Upper lobe of left lung (tissue), 6 donors: ENCODE data around the gene NARF. TPM values are rescaled to one million over a fixed set of nuclear protein-coding genes. Genes with fewer than 3 reads are reported as not detected.

Experiments used
- ATAC-seq, 2 donors: fragments of 200-7000 bp; cut with Tn5 transposase; one replicate each; pipeline ENCODE4 v1.9.1; 2022; ENCODE audit warnings: mild to moderate bottlenecking in 2 of 2, moderate library complexity in 2 of 2; ENCODE audit not compliant: low FRiP score in 2 of 2
- DNase-seq, 2 donors: peaks; one replicate each; pipeline ENCODE4 v3.0.0-alpha.2; 2019 to 2020
- H3K27ac ChIP-seq, 4 donors: fragments of 200-600 bp; sonication (generic); one replicate each; pipeline ENCODE4 v1.5.1; 2016 to 2019
- H3K27me3 ChIP-seq, 4 donors: fragments of 200-600 bp; sonication (generic); one replicate each; pipeline ENCODE4 v1.5.1; 2017 to 2019
- H3K36me3 ChIP-seq, 4 donors: fragments of 200-600 bp; sonication (generic); one replicate each; pipeline ENCODE4 v1.5.1; 2016 to 2019
- H3K4me1 ChIP-seq, 4 donors: fragments of 200-600 bp; sonication (generic); one replicate each; pipeline ENCODE4 v1.5.1; 2018 to 2019
- H3K4me3 ChIP-seq, 4 donors: fragments of 200-600 bp; sonication (generic); one replicate each; pipeline ENCODE4 v1.5.1; 2017 to 2019; ENCODE audit warnings: mild to moderate bottlenecking in 2 of 4, moderate library complexity in 1 of 4
- H3K9me3 ChIP-seq, 4 donors: fragments of 200-600 bp; sonication (generic); one replicate each; pipeline ENCODE4 v1.5.1; 2018 to 2019
- EP300 ChIP-seq, 4 donors: sonication (generic); formaldehyde crosslinking; IDR thresholded peaks; one replicate each; pipeline ENCODE4 v1.5.1; 2017; ENCODE audit warnings: antibody characterized with exemption in 4 of 4, control low read depth in 2 of 4
- POLR2A ChIP-seq, 4 donors: fragments of 450-650 bp; IDR thresholded peaks; one replicate each; pipeline ENCODE4 v1.5.1; 2016 to 2017; ENCODE audit warnings: antibody characterized with exemption in 4 of 4, mild to moderate bottlenecking in 2 of 4
- POLR2AphosphoS5 ChIP-seq, 2 donors: sonication (generic); formaldehyde crosslinking; IDR thresholded peaks; one replicate each; pipeline ENCODE4 v1.5.1; 2017; ENCODE audit warnings: antibody characterized with exemption in 2 of 2
- WGBS, 2 donors: methylation state at CpG; one replicate each; pipeline ENCODE4 v1.1.5; 2017 to 2018; 5-methylcytosine and 5-hydroxymethylcytosine counted together
- total RNA-seq, 6 donors: library from RNA; depleted of rRNA in 4 of 6; stranded (reverse); fragments of >200 nt in 4 of 6; gene quantifications; one replicate each; pipeline versions ENCODE4 v1.1.0 to v1.2.1, GENCODE V29; 2016 to 2021
- TF ChIP-seq, protein P1 (sequence below), 6 experiments: fragments of 450-650 bp in 4 of 6; fragments of 200-600 bp in 2 of 6; sonication (generic) in 2 of 6; IDR thresholded peaks; one replicate each; pipeline ENCODE4 v1.5.1; 2016 to 2019; ENCODE audit warnings: antibody characterized with exemption in 6 of 6
- donor health status: DM: no; HTN: no; CAD: no; lungs with moderate emphysema.
- donor health status: DM: no; HTN: yes; CAD: no; lungs with severe emphysema.

Gene NARF
- total RNA-seq, 6 donors from 2014 or later, result 28.9 to 77.8 (median 62.6) TPM

DNA sequence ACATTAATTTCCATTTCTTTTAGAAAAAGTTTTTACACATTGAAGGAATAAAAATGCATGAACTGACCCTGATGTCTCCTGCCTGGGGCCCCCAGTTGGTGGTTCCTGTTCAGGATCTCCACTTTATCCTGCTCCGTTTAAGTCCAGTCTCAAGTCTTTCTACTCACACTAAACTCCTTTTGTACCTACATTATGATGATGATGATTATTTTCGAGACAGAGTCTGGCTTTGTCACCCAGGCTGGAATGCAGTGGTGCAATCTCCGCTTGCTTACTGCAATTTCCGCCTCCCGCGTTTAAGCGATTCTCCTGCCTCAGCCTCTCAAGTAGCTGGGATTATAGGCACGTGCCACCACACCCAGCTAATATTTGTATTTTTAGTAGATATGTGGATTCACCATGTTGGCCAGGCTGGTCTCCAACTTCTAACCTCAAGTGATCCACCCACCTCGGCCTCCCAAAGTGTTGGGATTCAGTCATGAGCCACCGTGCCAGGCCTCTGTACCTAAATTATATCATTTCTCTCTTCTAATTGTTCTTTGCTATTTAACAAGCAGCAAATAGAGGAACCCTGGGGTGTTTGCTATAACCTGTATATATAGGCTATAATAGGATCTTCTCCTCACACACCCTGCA, 58.8 kb downstream of the NARF start:
- H3K9me3 ChIP-seq, result no peaks in the 10 kb centered on the region
- 61 to 74% methylated on average over 10 of the region's 10 CpGs for WGBS, 2 donors
- ATAC-seq (no peak), DNase-seq (peak in 1 of 2 donors; percentile 58)
- H3K27ac ChIP-seq, result peak overlapping the region in 3 of 4 donors; percentile 44 to 61 (median 49)
- no peak overlapping the region for H3K4me3 ChIP-seq
- H3K27me3 ChIP-seq, result no peaks in the 10 kb centered on the region
- TF ChIP-seq EP300 (IDR thresholded peaks at IDR 0.05) (no peak), POLR2AphosphoS5 (IDR thresholded peaks at IDR 0.05) (no peak), POLR2A (IDR thresholded peaks at IDR 0.05) (no peak)
- TF ChIP-seq, protein P1, sequence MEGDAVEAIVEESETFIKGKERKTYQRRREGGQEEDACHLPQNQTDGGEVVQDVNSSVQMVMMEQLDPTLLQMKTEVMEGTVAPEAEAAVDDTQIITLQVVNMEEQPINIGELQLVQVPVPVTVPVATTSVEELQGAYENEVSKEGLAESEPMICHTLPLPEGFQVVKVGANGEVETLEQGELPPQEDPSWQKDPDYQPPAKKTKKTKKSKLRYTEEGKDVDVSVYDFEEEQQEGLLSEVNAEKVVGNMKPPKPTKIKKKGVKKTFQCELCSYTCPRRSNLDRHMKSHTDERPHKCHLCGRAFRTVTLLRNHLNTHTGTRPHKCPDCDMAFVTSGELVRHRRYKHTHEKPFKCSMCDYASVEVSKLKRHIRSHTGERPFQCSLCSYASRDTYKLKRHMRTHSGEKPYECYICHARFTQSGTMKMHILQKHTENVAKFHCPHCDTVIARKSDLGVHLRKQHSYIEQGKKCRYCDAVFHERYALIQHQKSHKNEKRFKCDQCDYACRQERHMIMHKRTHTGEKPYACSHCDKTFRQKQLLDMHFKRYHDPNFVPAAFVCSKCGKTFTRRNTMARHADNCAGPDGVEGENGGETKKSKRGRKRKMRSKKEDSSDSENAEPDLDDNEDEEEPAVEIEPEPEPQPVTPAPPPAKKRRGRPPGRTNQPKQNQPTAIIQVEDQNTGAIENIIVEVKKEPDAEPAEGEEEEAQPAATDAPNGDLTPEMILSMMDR (IDR thresholded peaks at IDR 0.05), result no peak
- H3K36me3 ChIP-seq, result no peaks in the 10 kb centered on the region
- H3K4me1 ChIP-seq, result peaks cover 12 to 19% (median 18%) of the 10 kb centered on the region in 4 donors

DNA sequence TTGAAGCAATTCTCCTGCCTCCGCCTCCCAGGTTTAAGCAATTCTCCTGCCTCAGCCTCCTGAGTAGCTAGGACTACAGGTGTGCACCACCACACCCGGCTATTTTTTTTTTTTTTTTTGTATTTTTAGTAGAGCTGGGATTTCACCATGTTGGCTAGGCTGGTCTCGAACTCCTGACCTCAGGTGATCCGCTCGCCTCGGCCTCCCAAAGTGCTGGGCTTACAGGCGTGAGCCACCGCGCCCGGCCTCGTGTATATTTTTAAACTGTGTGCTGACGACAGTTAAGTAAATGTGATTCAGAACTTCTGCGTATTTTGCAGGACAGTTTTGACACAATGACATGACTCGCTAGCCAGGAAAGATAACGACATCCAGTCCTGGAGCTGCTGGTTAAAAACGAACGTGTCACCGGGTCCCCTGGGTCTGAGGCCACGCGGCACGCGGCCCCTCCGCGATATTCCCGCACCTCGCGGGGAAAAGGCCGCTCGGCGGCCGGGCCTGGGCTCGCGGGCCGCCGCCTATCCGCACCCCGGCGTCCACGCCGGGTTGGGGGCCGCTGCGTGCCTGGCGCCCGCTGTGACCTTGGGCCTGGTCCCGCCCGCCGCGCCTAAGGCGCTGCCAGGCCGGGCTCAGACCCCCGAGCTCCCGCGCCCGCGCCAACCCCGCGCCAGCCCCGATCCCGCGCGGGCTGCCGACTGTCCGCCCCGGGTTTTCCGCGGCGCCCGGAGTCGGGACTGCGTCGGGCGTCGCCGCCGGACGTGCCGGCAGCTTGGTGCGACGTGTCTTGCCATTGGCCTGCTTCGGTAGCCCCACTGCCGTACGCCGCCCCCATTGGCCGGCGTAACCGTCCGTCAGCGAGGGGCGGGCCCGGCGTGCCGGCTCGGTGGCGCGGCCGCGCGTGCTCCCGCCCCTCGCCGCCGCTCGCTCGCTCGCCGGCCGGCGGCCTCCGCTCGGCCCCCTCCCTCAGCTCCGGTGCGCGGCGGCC, 60.6 kb downstream of the NARF start, which contains the start of gene FOXK2:
FOXK2 (plus strand) TSS at position 907 of the 985 bp plus-strand sequence. CDS start 157 bp downstream, outside the sequence.
- Histone ChIP-seq H3K27ac (peak within 1 kb of the TSS; percentile 94 to 98 (median 96)), H3K27me3 (no peaks in the 10 kb centered on the region), H3K4me3 (peak within 1 kb of the TSS; percentile 70 to 93 (median 88)), H3K4me1 (peaks cover 27 to 36% (median 30%) of the 10 kb centered on the region in 4 donors), H3K9me3 (no peaks in the 10 kb centered on the region), H3K36me3 (no peaks in the 10 kb centered on the region)
- TF ChIP-seq POLR2A (IDR thresholded peaks at IDR 0.05) (peak in 3 of 4 donors; percentile 52 to 85 (median 79)), EP300 (IDR thresholded peaks at IDR 0.05) (peak in 1 of 4 donors; percentile 20), POLR2AphosphoS5 (IDR thresholded peaks at IDR 0.05) (peak; percentile 24 to 52)
- TF ChIP-seq, protein P1 (IDR thresholded peaks at IDR 0.05), result peak in 4 of 6 experiments; percentile 23 to 70 (median 30)
- WGBS, 2 donors, result 8 to 11% methylated on average over 23 to 33 of the region's 114 CpGs
- ATAC-seq (peak; percentile 99), DNase-seq (peak; percentile 93 to 99)

DNA sequence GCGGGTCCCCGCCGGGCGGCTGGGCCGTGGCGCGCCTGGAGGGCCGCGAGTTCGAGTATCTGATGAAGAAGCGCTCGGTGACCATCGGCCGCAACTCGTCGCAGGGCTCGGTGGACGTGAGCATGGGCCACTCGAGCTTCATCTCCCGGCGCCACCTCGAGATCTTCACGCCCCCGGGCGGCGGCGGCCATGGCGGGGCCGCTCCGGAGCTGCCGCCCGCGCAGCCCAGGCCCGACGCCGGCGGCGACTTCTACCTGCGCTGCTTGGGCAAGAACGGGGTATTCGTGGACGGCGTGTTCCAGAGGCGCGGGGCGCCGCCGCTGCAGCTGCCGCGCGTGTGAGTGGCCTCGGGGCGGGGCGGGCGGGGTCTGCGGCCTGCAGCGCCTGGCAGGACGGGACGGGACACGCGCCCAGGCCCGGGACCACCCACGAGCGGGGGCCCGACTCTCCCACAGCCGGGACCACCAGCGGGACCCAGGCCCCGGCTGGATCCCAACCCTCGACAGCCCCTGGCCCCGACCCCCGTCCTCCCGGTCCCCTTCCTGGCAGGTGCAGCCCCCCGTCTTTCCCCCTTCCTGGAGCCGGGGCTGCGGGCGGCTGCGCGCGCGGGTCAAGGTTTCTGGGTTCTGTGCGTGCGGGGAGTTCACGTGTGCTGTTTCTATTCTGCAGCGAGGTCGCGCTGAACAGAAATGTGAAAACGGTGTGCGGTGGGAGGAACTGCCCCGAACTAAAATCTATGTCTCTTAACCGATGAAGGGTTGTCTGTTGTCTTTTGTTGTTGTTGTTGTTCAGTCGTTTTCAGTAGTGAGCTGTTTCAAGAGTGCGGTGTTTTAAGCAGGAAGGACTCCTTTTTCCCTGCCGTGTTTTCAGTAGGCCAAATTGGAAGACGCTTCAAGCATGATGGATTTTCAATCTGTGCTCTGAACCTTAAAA, 61.7 kb downstream of the NARF start:
- Histone ChIP-seq H3K4me3 (peak overlapping the region; percentile 70 to 93 (median 88)), H3K9me3 (no peaks in the 10 kb centered on the region), H3K36me3 (no peaks in the 10 kb centered on the region), H3K4me1 (peaks cover 35 to 46% (median 41%) of the 10 kb centered on the region in 4 donors), H3K27ac (peak overlapping the region; percentile 84 to 93 (median 87)), H3K27me3 (no peaks in the 10 kb centered on the region)
- 0 to 1% methylated on average over 23 to 25 of the region's 94 CpGs for WGBS, 2 donors
- DNase-seq (peak; percentile 27 to 90), ATAC-seq (peak in 1 of 2 donors; percentile 21)
- TF ChIP-seq, protein P1 (IDR thresholded peaks at IDR 0.05), result no peak
- no peak for TF ChIP-seq EP300 (IDR thresholded peaks at IDR 0.05)
- no peak for TF ChIP-seq POLR2AphosphoS5 (IDR thresholded peaks at IDR 0.05)
- no peak for TF ChIP-seq POLR2A (IDR thresholded peaks at IDR 0.05)

DNA sequence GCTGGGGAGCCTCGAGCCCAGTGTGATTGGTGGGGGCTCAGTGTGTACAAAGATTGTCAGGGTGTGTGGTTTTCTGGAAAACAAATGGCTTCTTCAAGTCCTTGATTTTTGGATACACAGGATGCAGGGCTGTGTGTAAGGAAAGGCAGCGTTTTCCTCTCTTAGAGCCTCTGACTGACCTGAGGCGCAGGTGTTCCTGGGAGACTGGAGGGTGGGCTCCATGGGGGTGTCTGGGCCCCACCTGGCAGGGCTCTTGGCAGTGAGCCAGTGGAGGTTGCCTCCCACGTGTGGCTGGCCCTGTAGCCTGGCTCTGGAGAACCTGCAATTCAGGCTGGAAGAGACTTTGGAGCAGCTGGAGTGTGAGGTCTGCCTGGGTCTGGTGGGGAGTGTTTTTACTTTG, 66.0 kb downstream of the NARF start:
- 39 to 42% methylated on average over 4 of the region's 4 CpGs for WGBS, 2 donors
- H3K9me3 ChIP-seq, result no peaks in the 10 kb centered on the region
- no peak overlapping the region for H3K4me3 ChIP-seq
- H3K27ac ChIP-seq, result peak overlapping the region in 2 of 4 donors; percentile 39 to 44
- H3K4me1 ChIP-seq, result peaks cover 56 to 84% (median 66%) of the 10 kb centered on the region in 4 donors
- ATAC-seq (no peak), DNase-seq (no peak)
- H3K36me3 ChIP-seq, result no peaks in the 10 kb centered on the region
- TF ChIP-seq POLR2A (IDR thresholded peaks at IDR 0.05) (no peak), POLR2AphosphoS5 (IDR thresholded peaks at IDR 0.05) (no peak), EP300 (IDR thresholded peaks at IDR 0.05) (no peak)
- TF ChIP-seq, protein P1 (IDR thresholded peaks at IDR 0.05), result no peak
- no peaks in the 10 kb centered on the region for H3K27me3 ChIP-seq
